ENCODE data around the gene MT1E.
"Not testable (repeated sequence)": the region's sequence is repeated elsewhere in the genome, so short reads cannot be mapped to it uniquely, and the experiment has no call there.

Gene MT1E

GRCh38 chr16:56653218-56653617 is 27.6 kb downstream of the MT1E start:
- Histone ChIP-seq H3K4me3 (ENCODE audit: low read length) (no peak overlapping the region), H3K27me3 (ENCODE audit: control insufficient read depth, insufficient read depth, low read length) (peaks cover 36% of the 10 kb centered on the region), H3K36me3 (ENCODE audit: control insufficient read depth, low read depth, low read length) (no peaks in the 10 kb centered on the region), H3K9ac (ENCODE audit: low read length) (no peak overlapping the region), H3K9me3 (ENCODE audit: control insufficient read depth, low read depth, low read length) (no peaks in the 10 kb centered on the region), H3K4me1 (ENCODE audit: control insufficient read depth, low read depth, low read length) (no peaks in the 10 kb centered on the region), H3K27ac (ENCODE audit: low read length) (no peak overlapping the region)

DNA sequence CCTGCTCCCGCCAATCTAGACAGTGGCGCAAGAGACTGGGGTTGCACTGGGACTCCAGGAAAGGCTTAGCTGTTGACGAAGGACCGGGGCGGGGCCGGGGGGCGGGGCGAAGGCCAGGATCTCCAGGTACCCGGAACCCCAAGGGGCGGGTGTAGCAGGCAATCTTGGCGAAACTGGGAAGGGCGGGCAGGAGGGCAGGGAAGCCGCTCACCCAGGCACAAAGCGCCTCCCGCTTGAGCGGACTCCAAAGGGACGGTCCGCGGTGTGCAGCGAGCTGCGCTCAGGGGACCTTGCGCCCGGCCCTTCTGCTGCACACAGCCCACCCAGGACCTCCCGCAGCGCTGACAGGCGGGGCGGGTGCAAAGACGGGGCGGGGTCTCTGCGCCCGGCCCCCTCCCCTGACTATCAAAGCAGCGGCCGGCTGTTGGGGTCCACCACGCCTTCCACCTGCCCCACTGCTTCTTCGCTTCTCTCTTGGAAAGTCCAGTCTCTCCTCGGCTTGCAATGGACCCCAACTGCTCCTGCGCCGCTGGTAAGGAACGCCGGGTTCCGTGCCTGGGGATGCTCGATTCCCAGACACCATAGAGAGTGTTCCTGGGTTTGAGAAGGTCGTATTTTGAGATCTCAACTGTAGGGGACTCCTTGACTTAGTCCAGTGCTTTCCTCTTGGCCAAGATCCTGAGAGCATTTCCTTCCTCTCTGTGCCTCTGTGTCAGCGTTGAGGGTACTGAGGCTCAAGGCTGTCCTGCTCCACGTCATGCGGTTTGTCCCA is 32.2 kb downstream of the MT1E start, which contains the start of gene MT1F:
TSS of gene MT1F (plus strand) at position 405 of the 772 bp plus-strand sequence. CDS start at position 505, 100 bp downstream.
- Histone ChIP-seq H3K9ac (ENCODE audit: low read length) (peak within 1 kb of the TSS; percentile 43), H3K4me1 (ENCODE audit: control insufficient read depth, low read depth, low read length) (no peaks in the 10 kb centered on the region), H3K9me3 (ENCODE audit: control insufficient read depth, low read depth, low read length) (no peaks in the 10 kb centered on the region), H3K27me3 (ENCODE audit: control insufficient read depth, insufficient read depth, low read length) (peaks cover 64% of the 10 kb centered on the region), H3K4me3 (ENCODE audit: low read length) (peak within 1 kb of the TSS; percentile 93), H3K27ac (ENCODE audit: low read length) (no peak within 1 kb of the TSS), H3K36me3 (ENCODE audit: control insufficient read depth, low read depth, low read length) (no peaks in the 10 kb centered on the region)

GRCh38 chr16:56658327-56658875 is 32.8 kb downstream of the MT1E start:
- Histone ChIP-seq H3K9ac (ENCODE audit: low read length) (peak overlapping the region; percentile 43), H3K4me3 (ENCODE audit: low read length) (peak overlapping the region; percentile 93), H3K27me3 (ENCODE audit: control insufficient read depth, insufficient read depth, low read length) (peaks cover 67% of the 10 kb centered on the region)

GRCh38 chr16:56662357-56663354 is 37.1 kb downstream of the MT1E start:
- Histone ChIP-seq H3K9me3 (ENCODE audit: control insufficient read depth, low read depth, low read length) (no peaks in the 10 kb centered on the region), H3K4me1 (ENCODE audit: control insufficient read depth, low read depth, low read length) (no peaks in the 10 kb centered on the region), H3K36me3 (ENCODE audit: control insufficient read depth, low read depth, low read length) (no peaks in the 10 kb centered on the region), H3K27me3 (ENCODE audit: control insufficient read depth, insufficient read depth, low read length) (peaks cover 96% of the 10 kb centered on the region), H3K27ac (ENCODE audit: low read length) (no peak overlapping the region), H3K4me3 (ENCODE audit: low read length) (peak overlapping the region; percentile 60), H3K9ac (ENCODE audit: low read length) (peak overlapping the region; percentile 46)

More at GRCh38 chr16:56658327-56658875, 32.8 kb downstream of the MT1E start:
- H3K4me1 ChIP-seq (ENCODE audit: control insufficient read depth, low read depth, low read length): no peaks in the 10 kb centered on the region
- H3K9me3 ChIP-seq (ENCODE audit: control insufficient read depth, low read depth, low read length): no peaks in the 10 kb centered on the region
- H3K36me3 ChIP-seq (ENCODE audit: control insufficient read depth, low read depth, low read length): no peaks in the 10 kb centered on the region
- no peak overlapping the region for H3K27ac ChIP-seq (ENCODE audit: low read length)

DNA sequence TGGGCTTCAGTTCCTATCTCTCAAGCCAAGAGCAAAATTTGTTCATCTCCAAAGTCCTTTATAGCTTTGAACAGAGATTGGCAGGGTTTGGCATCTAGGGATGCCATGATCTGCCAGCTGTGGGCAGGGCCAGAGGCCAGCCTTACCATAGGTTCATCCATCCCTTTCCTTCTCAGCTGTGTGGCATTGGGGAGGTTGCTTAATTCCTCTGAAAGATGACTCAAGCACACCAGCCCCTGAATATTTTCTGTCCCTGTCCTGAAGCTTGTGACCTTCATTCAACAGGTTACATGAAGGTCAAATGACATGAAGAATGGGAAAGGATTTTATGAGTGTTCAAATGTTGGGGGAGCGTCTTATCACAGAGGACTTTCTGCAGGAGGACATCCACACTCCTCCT is 38.9 kb downstream of the MT1E start:
- H3K27me3 ChIP-seq (ENCODE audit: control insufficient read depth, insufficient read depth, low read length): peaks cover 97% of the 10 kb centered on the region
- no peaks in the 10 kb centered on the region for H3K9me3 ChIP-seq (ENCODE audit: control insufficient read depth, low read depth, low read length)
- H3K9ac ChIP-seq (ENCODE audit: low read length): no peak overlapping the region
- no peak overlapping the region for H3K27ac ChIP-seq (ENCODE audit: low read length)
- no peak overlapping the region for H3K4me3 ChIP-seq (ENCODE audit: low read length)
- no peaks in the 10 kb centered on the region for H3K36me3 ChIP-seq (ENCODE audit: control insufficient read depth, low read depth, low read length)
- no peaks in the 10 kb centered on the region for H3K4me1 ChIP-seq (ENCODE audit: control insufficient read depth, low read depth, low read length)

DNA sequence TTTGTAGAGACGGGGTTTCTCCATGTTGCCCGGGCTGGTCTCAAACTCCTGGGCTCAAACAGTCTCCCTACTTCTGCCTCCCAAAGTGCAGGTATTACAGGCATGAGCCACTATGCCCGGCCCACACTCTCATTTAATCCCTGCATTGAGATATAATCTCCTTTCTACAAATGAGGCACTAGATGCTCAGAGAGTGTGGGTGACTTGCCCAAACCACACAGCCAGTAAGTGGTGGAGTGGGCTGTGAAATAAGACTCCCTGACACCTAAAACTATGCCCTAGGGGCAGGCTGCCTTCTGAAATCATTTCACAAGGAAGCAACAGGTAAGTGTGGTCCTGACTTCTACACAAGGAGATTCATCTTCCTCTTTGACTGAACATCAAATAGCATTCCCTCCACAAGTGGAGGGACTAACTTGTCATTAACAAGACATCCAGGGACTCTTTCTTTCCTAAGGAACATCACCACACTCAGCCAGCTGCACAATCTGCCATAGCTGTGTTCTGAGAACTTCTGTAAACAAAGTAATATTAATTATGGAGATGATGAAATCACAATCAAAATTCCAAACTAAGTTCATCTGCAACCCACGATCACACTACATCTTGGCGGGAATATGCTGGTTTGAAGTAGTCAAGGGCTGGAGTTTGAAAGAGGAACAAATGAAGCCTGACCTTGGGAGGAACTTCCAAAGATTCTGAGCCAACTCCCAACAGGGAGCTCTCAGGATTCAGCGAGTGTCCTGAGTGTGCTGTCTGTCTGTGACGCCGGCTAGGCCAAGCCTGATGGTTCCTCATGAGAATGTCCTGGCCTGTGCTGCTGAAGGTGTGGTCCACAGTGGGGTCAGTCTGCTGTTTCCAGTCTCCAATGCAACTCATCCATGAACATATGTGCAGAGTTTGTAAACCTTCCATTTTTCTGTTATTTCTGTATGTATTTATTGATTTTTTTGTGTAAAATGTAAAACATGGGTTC is 40.0 kb downstream of the MT1E start:
- not testable (repeated sequence) for H3K9me3 ChIP-seq (ENCODE audit: control insufficient read depth, low read depth, low read length); H3K4me1 ChIP-seq (ENCODE audit: control insufficient read depth, low read depth, low read length); H3K27ac ChIP-seq (ENCODE audit: low read length); H3K36me3 ChIP-seq (ENCODE audit: control insufficient read depth, low read depth, low read length); H3K9ac ChIP-seq (ENCODE audit: low read length); H3K4me3 ChIP-seq (ENCODE audit: low read length)
- H3K27me3 ChIP-seq (ENCODE audit: control insufficient read depth, insufficient read depth, low read length): peaks cover 97% of the 10 kb centered on the region

- H3K36me3 ChIP-seq (ENCODE audit: control insufficient read depth, low read depth, low read length): no peaks in the 10 kb centered on the region
- H3K4me3 ChIP-seq (ENCODE audit: low read length): peak within 1 kb of the TSS; percentile 48
- no peak within 1 kb of the TSS for H3K27ac ChIP-seq (ENCODE audit: low read length)
- H3K27me3 ChIP-seq (ENCODE audit: control insufficient read depth, insufficient read depth, low read length): peaks cover 92% of the 10 kb centered on the region
- H3K9ac ChIP-seq (ENCODE audit: low read length): no peak within 1 kb of the TSS
- H3K9me3 ChIP-seq (ENCODE audit: control insufficient read depth, low read depth, low read length): no peaks in the 10 kb centered on the region
- H3K4me1 ChIP-seq (ENCODE audit: control insufficient read depth, low read depth, low read length): no peaks in the 10 kb centered on the region
These were observed 42.3 kb downstream of the MT1E start, which contains the start of gene MT1G for GRCh38 chr16:56667581-56668571. Gene MT1G (minus strand): TSS chr16:56668065. CDS start chr16:56667993, 72 bp downstream.

GRCh38 chr16:56669005-56669839 is 43.6 kb downstream of the MT1E start, which contains the start of gene MT1H:
Gene MT1H (plus strand): TSS chr16:56669814. CDS start chr16:56669885, 71 bp downstream.
- Histone ChIP-seq H3K4me3 (ENCODE audit: low read length) (no peak within 1 kb of the TSS), H3K27ac (ENCODE audit: low read length) (no peak within 1 kb of the TSS), H3K9me3 (ENCODE audit: control insufficient read depth, low read depth, low read length) (no peaks in the 10 kb centered on the region), H3K9ac (ENCODE audit: low read length) (no peak within 1 kb of the TSS), H3K4me1 (ENCODE audit: control insufficient read depth, low read depth, low read length) (peaks cover under 1% of the 10 kb centered on the region), H3K27me3 (ENCODE audit: control insufficient read depth, insufficient read depth, low read length) (peaks cover 85% of the 10 kb centered on the region), H3K36me3 (ENCODE audit: control insufficient read depth, low read depth, low read length) (no peaks in the 10 kb centered on the region)

- H3K4me3 ChIP-seq (ENCODE audit: low read length): no peak overlapping the region
- no peak overlapping the region for H3K9ac ChIP-seq (ENCODE audit: low read length)
- no peaks in the 10 kb centered on the region for H3K36me3 ChIP-seq (ENCODE audit: control insufficient read depth, low read depth, low read length)
- no peaks in the 10 kb centered on the region for H3K9me3 ChIP-seq (ENCODE audit: control insufficient read depth, low read depth, low read length)
- H3K27ac ChIP-seq (ENCODE audit: low read length): no peak overlapping the region
- H3K27me3 ChIP-seq (ENCODE audit: control insufficient read depth, insufficient read depth, low read length): peaks cover 77% of the 10 kb centered on the region
- peaks cover 5% of the 10 kb centered on the region for H3K4me1 ChIP-seq (ENCODE audit: control insufficient read depth, low read depth, low read length)
These were observed 44.4 kb downstream of the MT1E start for GRCh38 chr16:56669840-56670619.

Measured in iPS-18a (cell line).